SKM-1 treated with dmso at 0.1 percent for 144 hours (cell line): ENCODE measurements around the gene CACNA1F.

ENCODE experiments used
- DNase-seq: peaks from one replicate; lab custom pipeline; 2025; ENCODE audit not compliant: unreplicated experiment; lab: John Stamatoyannopoulos, UW

CACNA1F gene

GRCh38 chrX:49199906-49200771 lies 33.0 kb downstream of the CACNA1F start, which contains the start of gene SYP:
SYP (minus strand) TSS chrX:49200193; CDS start chrX:49200186, 7 bp downstream.
- DNase-seq, result peak; percentile 42

- no peak for DNase-seq
Measured at GRCh38 chrX:49199315-49199595, 33.9 kb downstream of the CACNA1F start.

- DNase-seq, result no peak
Measured at GRCh38 chrX:49198540-49199314, 34.4 kb downstream of the CACNA1F start.

- DNase-seq, result no peak
Measured at GRCh38 chrX:49197543-49198087, 35.5 kb downstream of the CACNA1F start.

- DNase-seq, result no peak
Measured at GRCh38 chrX:49193542-49193964, 39.6 kb downstream of the CACNA1F start.

- peak; percentile 21 for DNase-seq
Measured at GRCh38 chrX:49192722-49193328, 40.3 kb downstream of the CACNA1F start.

- no peak for DNase-seq
Measured at GRCh38 chrX:49191574-49192011, 41.5 kb downstream of the CACNA1F start.

- peak; percentile 98 for DNase-seq
Measured at GRCh38 chrX:49190821-49191573, 42.1 kb downstream of the CACNA1F start.

- no peak for DNase-seq
Measured at GRCh38 chrX:49189606-49190005, 43.5 kb downstream of the CACNA1F start.

- DNase-seq, result no peak
Measured at GRCh38 chrX:49188468-49189076, 44.6 kb downstream of the CACNA1F start.

GRCh38 chrX:49187526-49187925 lies 45.6 kb downstream of the CACNA1F start:
- DNase-seq, result no peak

- no peak for DNase-seq
Measured at GRCh38 chrX:49187028-49187394, 46.1 kb downstream of the CACNA1F start.

GRCh38 chrX:49186125-49187027 lies 46.8 kb downstream of the CACNA1F start, which contains the start of gene PRICKLE3:
PRICKLE3 (minus strand) TSS chrX:49186373; CDS start chrX:49186297, 76 bp downstream.
- DNase-seq, result peak; percentile 55

GRCh38 chrX:49184294-49185281 lies 48.6 kb downstream of the CACNA1F start:
- DNase-seq, result no peak

- DNase-seq, result no peak
Measured at GRCh38 chrX:49183701-49184281, 49.3 kb downstream of the CACNA1F start.

- no peak for DNase-seq
Measured at GRCh38 chrX:49179358-49179757, 53.8 kb downstream of the CACNA1F start.

GRCh38 chrX:49178537-49178936 lies 54.6 kb downstream of the CACNA1F start:
- no peak for DNase-seq
